Stimulated activated naive CD8-positive, alpha-beta T cell treated with anti-CD3 and anti-CD28 coated beads, Interleukin-15, amount 100 ng/mL, for 72 hours (primary cell): Measurements from ENCODE around the gene HECW1.

Experiments
- ATAC-seq: fragments of 150-1000 bp; cut with Tn5 transposase; 2 replicates; pipeline ENCODE4 v1.10.0; 2021; ENCODE audit warnings: mild to moderate bottlenecking, moderate library complexity
- DNase-seq, 2 donors: peaks; one replicate each; pipeline ENCODE4 v3.0.0; 2021 to 2022
- H3K27ac Mint-ChIP-seq, 2 donors: one replicate each; pipeline ENCODE4 v1.8.0; 2022; ENCODE audit warnings: mild to moderate bottlenecking in 2 of 2, mixed read lengths in 2 of 2, moderate library complexity in 2 of 2
- H3K27me3 Mint-ChIP-seq: one replicate; pipeline ENCODE4 v1.8.0; 2022; ENCODE audit warnings: mixed read lengths
- H3K4me1 Mint-ChIP-seq: one replicate; pipeline ENCODE4 v1.8.0; 2022; ENCODE audit warnings: mild to moderate bottlenecking, mixed read lengths
- H3K4me3 Mint-ChIP-seq, 2 donors: one replicate each; pipeline ENCODE4 v1.8.0; 2022; ENCODE audit warnings: mild to moderate bottlenecking in 2 of 2, mixed read lengths in 2 of 2, moderate library complexity in 1 of 2
- H3K9me3 Mint-ChIP-seq, 2 donors: one replicate each; pipeline ENCODE4 v1.8.0; 2022; ENCODE audit warnings: mixed read lengths in 2 of 2

HECW1 gene

GRCh38 chr7:43540471-43540870 is 428.0 kb downstream of the HECW1 start:
- ATAC-seq (no peak), DNase-seq (no peak)
- no peaks in the 10 kb centered on the region for H3K9me3 Mint-ChIP-seq
- H3K4me1 Mint-ChIP-seq = no peaks in the 10 kb centered on the region
- peak overlapping the region in 1 of 2 donors; percentile 70 for H3K27ac Mint-ChIP-seq
- H3K4me3 Mint-ChIP-seq = no peak overlapping the region
- H3K27me3 Mint-ChIP-seq = peaks cover 30% of the 10 kb centered on the region

- no peak for DNase-seq
- peaks cover 48% of the 10 kb centered on the region for H3K27me3 Mint-ChIP-seq
- peak overlapping the region in 1 of 2 donors; percentile 18 for H3K27ac Mint-ChIP-seq
- no peak overlapping the region for H3K4me3 Mint-ChIP-seq
- no peaks in the 10 kb centered on the region for H3K4me1 Mint-ChIP-seq
- peaks cover 0 to 10% of the 10 kb centered on the region in 2 donors for H3K9me3 Mint-ChIP-seq
- ATAC-seq = no peak
These were observed 430.3 kb downstream of the HECW1 start for GRCh38 chr7:43542716-43543115.

- no peaks in the 10 kb centered on the region for H3K4me1 Mint-ChIP-seq
- no peak overlapping the region for H3K4me3 Mint-ChIP-seq
These were observed 433.8 kb downstream of the HECW1 start for GRCh38 chr7:43546231-43546630.

GRCh38 chr7:43550427-43550826 is 438.0 kb downstream of the HECW1 start:
- ATAC-seq = no peak

More at GRCh38 chr7:43546231-43546630, 433.8 kb downstream of the HECW1 start:
- Mint-ChIP-seq H3K27me3 (peaks cover 35% of the 10 kb centered on the region), H3K27ac (no peak overlapping the region), H3K9me3 (peaks cover 0 to 10% of the 10 kb centered on the region in 2 donors)
- DNase-seq (no peak), ATAC-seq (no peak)

GRCh38 chr7:43552122-43552521 is 439.7 kb downstream of the HECW1 start:
- Mint-ChIP-seq H3K4me3 (no peak overlapping the region), H3K4me1 (peaks cover 17% of the 10 kb centered on the region), H3K9me3 (peaks cover 0 to 1% of the 10 kb centered on the region in 2 donors), H3K27me3 (peaks cover 10% of the 10 kb centered on the region), H3K27ac (no peak overlapping the region)
- ATAC-seq (no peak), DNase-seq (no peak)

More at GRCh38 chr7:43550427-43550826, 438.0 kb downstream of the HECW1 start:
- peak overlapping the region in 1 of 2 donors; percentile 13 for H3K27ac Mint-ChIP-seq
- peaks cover 0 to 10% of the 10 kb centered on the region in 2 donors for H3K9me3 Mint-ChIP-seq
- peaks cover 17% of the 10 kb centered on the region for H3K4me1 Mint-ChIP-seq
- H3K4me3 Mint-ChIP-seq = no peak overlapping the region
- DNase-seq = no peak
- peaks cover 19% of the 10 kb centered on the region for H3K27me3 Mint-ChIP-seq

- Mint-ChIP-seq H3K4me3 (peak overlapping the region; percentile 10 to 46), H3K4me1 (peaks cover 17% of the 10 kb centered on the region), H3K27ac (peak overlapping the region; percentile 7 to 94), H3K27me3 (peaks cover 13% of the 10 kb centered on the region), H3K9me3 (peaks cover 0 to 6% of the 10 kb centered on the region in 2 donors)
- DNase-seq (peak; percentile 9 to 39), ATAC-seq (peak; percentile 91)
These were observed 441.6 kb downstream of the HECW1 start for GRCh38 chr7:43553999-43554398.

- ATAC-seq = peak; percentile 52
- peak in 1 of 2 donors; percentile 18 for DNase-seq
- H3K9me3 Mint-ChIP-seq = peaks cover 0 to 6% of the 10 kb centered on the region in 2 donors
- peaks cover 13% of the 10 kb centered on the region for H3K27me3 Mint-ChIP-seq
- peak overlapping the region; percentile 7 to 94 for H3K27ac Mint-ChIP-seq
- H3K4me1 Mint-ChIP-seq = peaks cover 17% of the 10 kb centered on the region
- H3K4me3 Mint-ChIP-seq = peak overlapping the region; percentile 29 to 49
These were observed 442.0 kb downstream of the HECW1 start for GRCh38 chr7:43554423-43554822.

- Mint-ChIP-seq H3K9me3 (peaks cover 0 to 6% of the 10 kb centered on the region in 2 donors), H3K27me3 (peaks cover 21% of the 10 kb centered on the region), H3K4me1 (peaks cover 17% of the 10 kb centered on the region), H3K27ac (no peak overlapping the region), H3K4me3 (no peak overlapping the region)
- DNase-seq (no peak), ATAC-seq (no peak)
These were observed 445.5 kb downstream of the HECW1 start for GRCh38 chr7:43557831-43558495.

- ATAC-seq (no peak), DNase-seq (no peak)
- Mint-ChIP-seq H3K4me1 (peaks cover 7% of the 10 kb centered on the region), H3K4me3 (no peak overlapping the region), H3K27ac (no peak overlapping the region), H3K9me3 (peaks cover 0 to 6% of the 10 kb centered on the region in 2 donors), H3K27me3 (peaks cover 21% of the 10 kb centered on the region)
These were observed 446.9 kb downstream of the HECW1 start for GRCh38 chr7:43559171-43559945.

- peaks cover 0 to 6% of the 10 kb centered on the region in 2 donors for H3K9me3 Mint-ChIP-seq
- no peak for ATAC-seq
- DNase-seq = no peak
- peaks cover 21% of the 10 kb centered on the region for H3K27me3 Mint-ChIP-seq
- H3K4me1 Mint-ChIP-seq = peaks cover under 1% of the 10 kb centered on the region
- no peak overlapping the region for H3K27ac Mint-ChIP-seq
- H3K4me3 Mint-ChIP-seq = no peak overlapping the region
These were observed 447.5 kb downstream of the HECW1 start for GRCh38 chr7:43559946-43560335.

- Mint-ChIP-seq H3K4me1 (no peaks in the 10 kb centered on the region), H3K4me3 (no peak overlapping the region), H3K27ac (no peak overlapping the region), H3K27me3 (peaks cover 19% of the 10 kb centered on the region), H3K9me3 (peaks cover 0 to 6% of the 10 kb centered on the region in 2 donors)
- ATAC-seq (no peak), DNase-seq (no peak)
These were observed 448.4 kb downstream of the HECW1 start for GRCh38 chr7:43560742-43561330.

GRCh38 chr7:43562383-43562782 is 449.9 kb downstream of the HECW1 start:
- no peaks in the 10 kb centered on the region for H3K4me1 Mint-ChIP-seq
- peaks cover 0 to 6% of the 10 kb centered on the region in 2 donors for H3K9me3 Mint-ChIP-seq
- no peak for ATAC-seq
- DNase-seq = no peak
- H3K27ac Mint-ChIP-seq = no peak overlapping the region
- no peak overlapping the region for H3K4me3 Mint-ChIP-seq
- H3K27me3 Mint-ChIP-seq = peaks cover 14% of the 10 kb centered on the region

- ATAC-seq (no peak), DNase-seq (no peak)
- H3K4me3 Mint-ChIP-seq = no peak overlapping the region
- peaks cover 22% of the 10 kb centered on the region for H3K4me1 Mint-ChIP-seq
- H3K27me3 Mint-ChIP-seq = peaks cover 8% of the 10 kb centered on the region
- H3K27ac Mint-ChIP-seq = no peak overlapping the region
- no peaks in the 10 kb centered on the region for H3K9me3 Mint-ChIP-seq
These were observed 453.3 kb downstream of the HECW1 start for GRCh38 chr7:43565786-43566185.

- ATAC-seq = no peak
- Mint-ChIP-seq H3K27me3 (no peaks in the 10 kb centered on the region), H3K27ac (no peak overlapping the region), H3K4me3 (no peak overlapping the region), H3K9me3 (no peaks in the 10 kb centered on the region), H3K4me1 (peaks cover 37% of the 10 kb centered on the region)
- DNase-seq = no peak
These were observed 456.1 kb downstream of the HECW1 start for GRCh38 chr7:43568529-43568928.

- DNase-seq = no peak
- Mint-ChIP-seq H3K9me3 (no peaks in the 10 kb centered on the region), H3K27ac (no peak overlapping the region), H3K27me3 (no peaks in the 10 kb centered on the region), H3K4me1 (peaks cover 37% of the 10 kb centered on the region), H3K4me3 (no peak overlapping the region)
- ATAC-seq = peak; percentile 53
These were observed 457.0 kb downstream of the HECW1 start for GRCh38 chr7:43569424-43569823.
